Stimulated activated naive CD8-positive, alpha-beta T cell treated with anti-CD3 and anti-CD28 coated beads, Interleukin-15, Interleukin-2, amounts not matched to agents 100 ng/mL and 50 ng/mL, for 24 hours (primary cell): Measurements from ENCODE around the gene NTMT2.

ENCODE experiments used
- H3K27ac Mint-ChIP-seq: one replicate; pipeline ENCODE4 v1.8.0; 2021; ENCODE audit warnings: mild to moderate bottlenecking, mixed read lengths
- H3K27me3 Mint-ChIP-seq: one replicate; pipeline ENCODE4 v1.8.0; 2021; ENCODE audit warnings: mixed read lengths
- H3K36me3 Mint-ChIP-seq: one replicate; pipeline ENCODE4 v1.8.0; 2021; ENCODE audit warnings: low read depth, mixed read lengths
- H3K4me1 Mint-ChIP-seq: one replicate; pipeline ENCODE4 v1.8.0; 2021; ENCODE audit warnings: low read depth, mixed read lengths
- H3K4me3 Mint-ChIP-seq: one replicate; pipeline ENCODE4 v1.8.0; 2021; ENCODE audit warnings: mild to moderate bottlenecking, mixed read lengths
- H3K9me3 Mint-ChIP-seq: one replicate; pipeline ENCODE4 v1.8.0; 2021; ENCODE audit warnings: mixed read lengths

NTMT2 gene

DNA sequence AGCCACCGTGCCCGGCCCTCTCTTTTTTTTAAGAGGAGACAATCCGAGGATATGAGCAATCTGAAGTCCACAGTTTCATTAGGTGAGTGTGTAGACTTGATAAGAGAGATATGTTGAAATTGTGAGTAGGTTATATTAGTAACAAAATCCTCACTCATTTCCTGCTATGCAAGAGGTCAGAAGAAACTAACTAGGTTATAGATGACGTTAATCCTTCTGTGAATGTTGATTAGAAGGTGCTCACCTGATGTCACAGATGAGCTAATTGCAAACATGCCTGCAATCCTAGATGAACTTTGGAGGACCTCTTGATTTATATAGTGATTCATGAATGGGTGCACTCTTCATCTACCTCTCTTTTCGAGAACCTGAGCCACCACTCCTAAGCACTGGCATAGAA, 29.3 kb downstream of the NTMT2 start:
- Mint-ChIP-seq H3K9me3 (peaks cover 16% of the 10 kb centered on the region), H3K27me3 (no peaks in the 10 kb centered on the region), H3K4me3 (no peak overlapping the region), H3K36me3 (no peaks in the 10 kb centered on the region), H3K4me1 (no peaks in the 10 kb centered on the region), H3K27ac (no peak overlapping the region)

DNA sequence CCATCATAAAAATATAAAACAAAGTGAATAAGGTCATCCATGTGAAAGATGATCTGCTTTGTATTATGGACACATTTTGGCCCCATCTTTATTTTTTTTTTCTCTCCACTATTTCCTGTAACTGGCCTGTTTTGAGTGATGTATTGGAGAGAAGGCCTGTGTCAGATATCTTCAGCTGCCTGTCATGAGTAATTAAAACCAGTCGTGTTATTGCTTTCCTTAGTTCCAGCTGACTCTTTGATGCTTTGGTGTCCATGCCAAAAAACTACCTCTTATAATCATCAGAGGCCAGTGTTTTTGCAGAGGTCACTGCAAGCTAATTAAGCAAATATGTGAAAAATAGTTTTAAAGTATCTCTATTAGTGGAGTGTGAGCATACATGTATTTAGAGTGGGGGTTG, 29.7 kb downstream of the NTMT2 start:
- Mint-ChIP-seq H3K27me3 (no peaks in the 10 kb centered on the region), H3K27ac (no peak overlapping the region), H3K36me3 (no peaks in the 10 kb centered on the region), H3K4me1 (no peaks in the 10 kb centered on the region), H3K9me3 (peaks cover 14% of the 10 kb centered on the region), H3K4me3 (no peak overlapping the region)

DNA sequence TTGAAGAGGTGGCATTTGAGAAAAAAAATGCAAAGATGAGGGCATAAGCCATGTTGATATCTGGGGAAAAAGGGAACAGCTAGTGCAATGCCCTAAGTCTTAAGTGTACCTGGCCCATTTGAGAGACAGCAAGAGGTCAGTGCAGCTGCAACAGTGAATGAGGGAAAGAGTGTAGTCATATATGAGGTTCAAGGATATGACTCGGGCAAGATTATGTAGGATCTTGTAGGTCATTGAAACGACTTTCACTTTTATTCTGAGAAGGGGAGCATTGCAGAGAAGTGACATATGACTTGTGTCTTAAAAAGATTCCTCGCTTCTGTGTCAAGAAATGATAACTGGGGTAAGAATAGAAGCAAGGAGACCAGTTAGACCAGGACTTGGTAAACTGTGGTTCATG, 31.0 kb downstream of the NTMT2 start:
- Mint-ChIP-seq H3K4me3 (no peak overlapping the region), H3K27me3 (no peaks in the 10 kb centered on the region), H3K27ac (no peak overlapping the region), H3K9me3 (peaks cover 4% of the 10 kb centered on the region), H3K4me1 (no peaks in the 10 kb centered on the region), H3K36me3 (no peaks in the 10 kb centered on the region)

DNA sequence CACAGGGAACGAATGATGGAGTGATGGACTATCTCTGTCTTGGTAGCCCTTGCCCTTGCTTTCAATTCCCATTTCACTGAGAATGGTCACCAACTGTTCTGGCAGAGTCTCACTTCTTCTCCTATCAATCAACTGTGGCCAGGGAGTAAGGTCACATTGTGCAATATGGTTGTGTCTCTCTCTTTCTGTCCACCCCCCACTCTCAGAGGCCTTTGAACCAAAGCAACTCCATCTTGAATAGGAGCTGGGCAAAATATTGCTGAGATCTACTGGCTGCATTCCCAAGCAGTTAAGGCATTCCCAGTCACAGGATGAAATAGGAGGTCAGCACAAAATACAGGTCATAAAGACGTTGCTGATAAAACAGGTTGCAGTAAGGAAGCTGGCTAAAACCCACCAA, 36.7 kb downstream of the NTMT2 start:
- Mint-ChIP-seq H3K4me1 (no peaks in the 10 kb centered on the region), H3K4me3 (no peak overlapping the region), H3K27ac (no peak overlapping the region), H3K9me3 (no peaks in the 10 kb centered on the region), H3K27me3 (no peaks in the 10 kb centered on the region), H3K36me3 (no peaks in the 10 kb centered on the region)

DNA sequence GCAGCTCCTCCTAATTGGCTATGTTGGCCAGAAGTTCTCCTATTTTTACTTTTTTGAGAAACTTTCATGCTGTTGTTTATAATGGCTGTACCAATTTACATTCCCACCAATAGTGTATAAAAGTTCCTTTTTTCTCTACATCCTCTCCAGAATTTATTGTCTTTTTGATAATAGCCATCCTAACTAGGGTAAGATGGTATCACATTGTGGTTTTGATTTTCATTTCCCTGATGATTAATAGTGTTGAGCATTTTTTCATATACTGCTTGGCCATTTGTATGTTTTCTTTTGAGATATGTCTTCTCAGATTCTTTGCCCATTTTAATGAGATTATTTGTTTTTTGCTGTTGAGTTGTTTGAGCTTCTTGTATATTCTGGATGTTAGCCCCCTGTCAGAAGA, 46.8 kb downstream of the NTMT2 start:
- Mint-ChIP-seq H3K27ac (no peak overlapping the region), H3K4me1 (no peaks in the 10 kb centered on the region), H3K9me3 (peaks cover 19% of the 10 kb centered on the region), H3K36me3 (no peaks in the 10 kb centered on the region), H3K4me3 (no peak overlapping the region), H3K27me3 (peaks cover 23% of the 10 kb centered on the region)

DNA sequence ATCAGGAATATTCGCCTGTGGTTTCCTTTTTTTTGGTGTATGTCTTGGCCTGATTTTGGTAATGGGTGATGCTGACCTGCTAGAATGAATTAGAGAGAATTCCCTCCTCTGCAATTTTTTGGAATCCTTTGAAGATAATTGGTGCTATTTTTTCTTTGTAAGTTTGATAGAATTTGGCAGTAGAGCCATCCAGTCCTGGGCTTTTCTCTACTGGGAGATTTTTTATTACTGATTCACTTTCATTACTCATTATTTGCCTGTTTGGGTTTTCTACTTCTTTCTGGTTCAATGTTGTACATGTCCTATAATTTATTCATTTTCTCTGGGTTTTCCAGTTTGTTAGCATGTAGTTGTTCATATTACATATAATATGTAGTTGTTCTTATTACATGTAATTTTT, 48.7 kb downstream of the NTMT2 start:
- H3K4me1 Mint-ChIP-seq, result no peaks in the 10 kb centered on the region
- H3K27ac Mint-ChIP-seq, result no peak overlapping the region
- peaks cover 33% of the 10 kb centered on the region for H3K27me3 Mint-ChIP-seq
- peaks cover 15% of the 10 kb centered on the region for H3K9me3 Mint-ChIP-seq
- no peaks in the 10 kb centered on the region for H3K36me3 Mint-ChIP-seq
- H3K4me3 Mint-ChIP-seq, result no peak overlapping the region

DNA sequence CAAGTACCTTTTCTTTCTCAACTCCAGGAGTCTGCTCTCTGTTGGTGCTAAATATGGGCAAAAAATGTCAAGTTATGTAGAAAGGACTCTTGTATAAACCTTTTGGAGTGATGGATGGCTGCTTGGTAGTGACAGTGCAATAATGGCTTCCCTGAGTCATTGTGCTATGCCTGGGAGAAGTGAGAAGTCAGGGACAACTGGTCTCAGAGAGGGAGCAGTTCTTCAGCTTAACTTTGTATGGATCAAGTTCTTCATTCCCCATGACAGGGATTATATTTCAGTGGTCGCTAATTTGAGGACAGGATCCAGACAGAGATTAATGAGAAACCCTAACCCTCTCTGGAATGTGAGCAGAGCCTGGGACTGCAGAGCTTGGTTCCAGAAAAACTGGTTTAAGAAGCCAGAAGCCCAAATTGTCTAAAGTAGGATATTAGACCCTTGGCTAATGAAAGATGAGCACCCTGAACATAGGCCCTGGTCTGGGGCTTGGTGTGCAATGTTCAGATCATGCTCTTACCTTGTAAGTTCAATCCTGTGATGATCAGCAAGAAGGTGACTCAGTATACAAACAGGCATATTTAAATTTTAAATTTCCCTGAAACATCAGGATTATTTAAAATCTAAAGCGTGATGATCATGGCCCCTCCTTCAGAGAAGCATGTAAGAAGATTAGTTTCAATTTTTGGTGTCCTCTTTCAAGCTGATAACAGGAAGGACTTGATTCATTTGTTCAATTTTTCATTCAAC, 50.9 kb downstream of the NTMT2 start:
- peaks cover 33% of the 10 kb centered on the region for H3K27me3 Mint-ChIP-seq
- H3K4me3 Mint-ChIP-seq, result no peak overlapping the region
- H3K27ac Mint-ChIP-seq, result no peak overlapping the region
- no peaks in the 10 kb centered on the region for H3K9me3 Mint-ChIP-seq
- H3K36me3 Mint-ChIP-seq, result no peaks in the 10 kb centered on the region
- no peaks in the 10 kb centered on the region for H3K4me1 Mint-ChIP-seq

DNA sequence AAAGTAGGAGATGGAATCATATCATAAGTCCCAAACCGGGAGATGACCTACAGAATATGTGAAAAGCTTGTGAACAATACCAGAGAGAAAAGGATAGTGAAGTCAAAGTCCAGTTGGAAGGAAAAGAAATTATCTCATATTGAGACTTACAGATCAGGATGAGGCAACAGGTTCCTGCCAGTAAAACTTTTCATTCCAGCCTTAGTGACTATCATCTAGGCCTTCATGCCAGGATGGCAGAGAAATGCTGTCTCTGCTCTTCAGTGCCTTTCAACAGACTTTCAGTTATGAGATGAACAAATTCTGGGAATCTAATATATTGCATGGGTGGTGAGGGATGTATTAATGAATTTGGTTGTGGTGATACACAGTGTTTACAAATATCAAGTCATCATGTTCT, 52.3 kb downstream of the NTMT2 start:
- H3K4me1 Mint-ChIP-seq, result no peaks in the 10 kb centered on the region
- peaks cover 33% of the 10 kb centered on the region for H3K27me3 Mint-ChIP-seq
- no peak overlapping the region for H3K27ac Mint-ChIP-seq
- H3K36me3 Mint-ChIP-seq, result no peaks in the 10 kb centered on the region
- H3K4me3 Mint-ChIP-seq, result no peak overlapping the region
- H3K9me3 Mint-ChIP-seq, result no peaks in the 10 kb centered on the region

DNA sequence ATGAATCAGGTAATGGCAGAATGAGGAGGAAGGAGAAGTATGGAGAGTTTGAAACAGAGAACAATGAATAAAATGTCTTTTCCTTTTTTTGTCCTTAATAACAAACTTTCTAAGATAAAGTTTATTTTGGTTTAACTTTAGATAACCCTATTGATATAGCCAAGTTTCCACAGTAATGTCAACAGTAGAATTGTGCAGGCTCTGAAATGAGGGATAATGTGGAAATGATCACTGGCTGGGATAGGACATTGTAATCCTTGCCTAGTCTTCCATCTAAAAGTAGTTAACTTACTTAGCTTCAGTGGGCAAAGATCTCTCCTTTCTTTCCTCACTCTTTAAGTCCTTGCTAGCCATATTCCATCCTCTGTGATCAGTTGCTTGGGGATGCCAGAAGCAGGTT, 52.8 kb downstream of the NTMT2 start:
- Mint-ChIP-seq H3K27me3 (peaks cover 30% of the 10 kb centered on the region), H3K4me1 (no peaks in the 10 kb centered on the region), H3K4me3 (no peak overlapping the region), H3K9me3 (no peaks in the 10 kb centered on the region), H3K27ac (no peak overlapping the region), H3K36me3 (no peaks in the 10 kb centered on the region)

DNA sequence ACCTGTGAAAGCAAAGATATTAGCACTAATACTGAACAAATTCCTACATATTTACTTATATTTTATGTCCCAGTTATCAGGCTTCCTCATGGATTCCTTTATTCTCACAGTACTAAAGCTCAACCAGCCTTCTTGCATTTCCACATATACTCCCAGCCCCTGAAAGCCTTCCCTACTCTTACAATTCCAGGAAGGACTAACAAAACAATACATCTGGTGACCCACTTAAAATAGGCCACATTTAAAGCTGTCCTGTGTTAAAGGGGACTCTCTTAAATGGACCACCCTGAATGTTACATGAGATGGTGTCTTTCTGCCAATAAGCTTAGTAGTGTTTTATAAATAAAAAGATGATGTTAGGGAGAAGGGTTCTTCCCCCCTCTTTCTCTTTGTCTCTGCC, 54.4 kb downstream of the NTMT2 start:
- Mint-ChIP-seq H3K36me3 (no peaks in the 10 kb centered on the region), H3K9me3 (no peaks in the 10 kb centered on the region), H3K4me1 (no peaks in the 10 kb centered on the region), H3K4me3 (no peak overlapping the region), H3K27ac (no peak overlapping the region), H3K27me3 (peaks cover 26% of the 10 kb centered on the region)

DNA sequence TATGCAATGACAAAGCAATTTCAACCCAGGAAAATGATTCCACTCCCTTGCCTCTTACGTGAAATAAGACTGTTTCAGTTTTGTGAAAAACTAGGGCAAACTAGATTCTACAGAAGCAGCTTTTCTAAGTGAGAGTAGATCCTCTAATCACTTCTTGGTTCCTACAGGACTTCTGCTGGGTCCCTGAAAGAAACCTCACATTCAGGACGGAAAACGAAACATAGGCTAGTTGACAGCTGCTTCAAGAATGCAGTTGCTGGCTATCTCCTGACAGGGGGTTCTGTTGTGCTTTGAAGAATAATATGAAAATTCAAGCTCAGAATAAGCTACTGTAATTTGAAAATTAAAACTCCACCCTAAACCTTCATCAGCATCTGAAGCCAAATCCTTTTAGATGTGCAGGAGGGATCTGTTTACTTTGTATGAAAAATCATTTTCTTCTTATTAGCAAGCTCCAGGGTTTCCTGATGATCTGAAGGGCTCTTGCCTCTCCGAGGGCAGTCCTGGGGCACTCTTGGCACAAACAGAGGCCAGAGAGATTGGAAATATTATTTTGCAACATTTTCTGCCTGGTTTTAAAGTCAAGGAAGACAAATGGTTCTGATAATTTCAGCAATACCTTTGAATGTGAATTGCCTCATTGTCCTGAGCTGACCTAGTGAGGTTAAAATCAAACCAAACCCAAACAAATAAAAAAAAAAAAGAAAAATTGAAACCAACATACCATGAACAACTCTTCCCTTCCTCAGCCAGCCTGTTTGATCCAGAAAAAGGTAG, 55.0 kb downstream of the NTMT2 start:
- Mint-ChIP-seq H3K4me1 (no peaks in the 10 kb centered on the region), H3K27ac (no peak overlapping the region), H3K9me3 (no peaks in the 10 kb centered on the region), H3K4me3 (no peak overlapping the region), H3K27me3 (peaks cover 29% of the 10 kb centered on the region), H3K36me3 (no peaks in the 10 kb centered on the region)

DNA sequence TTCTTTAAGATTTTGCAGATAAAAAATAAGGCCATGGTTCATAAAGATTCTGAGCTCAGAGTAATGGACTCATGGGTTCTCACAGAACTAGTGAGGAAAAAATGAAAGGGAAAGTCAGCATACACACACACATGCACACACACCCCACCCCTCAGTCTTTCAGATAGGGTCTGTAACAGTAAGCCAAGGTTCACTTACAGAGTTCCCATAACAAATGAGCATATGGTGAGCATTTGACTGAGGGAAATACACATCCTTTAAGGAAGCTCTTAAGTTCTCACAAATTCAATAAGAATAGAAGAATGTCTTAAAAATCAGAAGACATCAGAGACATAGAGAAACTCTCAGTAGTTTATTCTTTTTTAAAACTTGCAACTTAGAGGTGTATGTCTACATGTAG, 57.9 kb downstream of the NTMT2 start:
- Mint-ChIP-seq H3K9me3 (peaks cover 7% of the 10 kb centered on the region), H3K4me1 (no peaks in the 10 kb centered on the region), H3K27me3 (peaks cover 20% of the 10 kb centered on the region), H3K4me3 (no peak overlapping the region), H3K36me3 (no peaks in the 10 kb centered on the region), H3K27ac (no peak overlapping the region)

DNA sequence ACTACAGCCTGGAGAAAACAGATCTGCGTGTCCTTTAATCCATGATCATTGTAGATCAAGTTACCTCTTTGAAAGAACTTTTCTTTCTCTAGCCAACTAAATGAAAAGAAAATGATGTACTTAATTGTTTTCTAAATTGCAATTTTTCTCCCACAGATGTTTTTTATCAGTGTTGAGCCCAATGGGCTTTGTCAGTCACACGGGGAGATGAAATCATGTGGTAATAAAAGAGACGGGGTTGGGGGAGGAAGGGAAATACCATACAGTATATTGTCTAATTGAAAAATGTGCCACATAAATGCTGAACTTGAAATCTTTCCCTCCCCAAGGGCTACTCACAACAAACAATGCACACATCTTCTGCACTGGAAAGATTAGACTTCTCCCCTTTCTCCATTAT, 58.4 kb downstream of the NTMT2 start:
- no peak overlapping the region for H3K27ac Mint-ChIP-seq
- H3K9me3 Mint-ChIP-seq, result peaks cover 7% of the 10 kb centered on the region
- H3K4me1 Mint-ChIP-seq, result no peaks in the 10 kb centered on the region
- H3K36me3 Mint-ChIP-seq, result no peaks in the 10 kb centered on the region
- no peak overlapping the region for H3K4me3 Mint-ChIP-seq
- H3K27me3 Mint-ChIP-seq, result peaks cover 19% of the 10 kb centered on the region

DNA sequence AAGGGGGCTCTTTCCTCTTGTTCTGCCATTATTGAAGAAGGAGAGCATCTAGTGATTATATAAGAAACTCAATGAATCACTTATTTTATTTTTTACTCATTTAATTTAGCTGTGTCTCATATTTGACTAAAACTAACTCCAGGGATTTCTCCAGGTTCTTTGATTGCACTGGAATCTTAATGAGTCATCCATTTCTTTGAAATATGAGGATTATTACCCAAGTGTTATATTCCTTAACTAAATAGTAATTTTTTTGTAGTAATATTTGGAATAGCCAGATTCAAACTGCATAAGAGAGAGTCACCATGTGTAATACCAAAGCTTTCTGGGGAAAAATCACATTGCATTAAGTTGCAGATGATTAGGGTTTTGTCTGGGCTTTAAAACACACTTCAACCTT, 59.5 kb downstream of the NTMT2 start:
- Mint-ChIP-seq H3K4me3 (no peak overlapping the region), H3K36me3 (no peaks in the 10 kb centered on the region), H3K27me3 (peaks cover 20% of the 10 kb centered on the region), H3K4me1 (no peaks in the 10 kb centered on the region), H3K9me3 (peaks cover 7% of the 10 kb centered on the region), H3K27ac (no peak overlapping the region)

DNA sequence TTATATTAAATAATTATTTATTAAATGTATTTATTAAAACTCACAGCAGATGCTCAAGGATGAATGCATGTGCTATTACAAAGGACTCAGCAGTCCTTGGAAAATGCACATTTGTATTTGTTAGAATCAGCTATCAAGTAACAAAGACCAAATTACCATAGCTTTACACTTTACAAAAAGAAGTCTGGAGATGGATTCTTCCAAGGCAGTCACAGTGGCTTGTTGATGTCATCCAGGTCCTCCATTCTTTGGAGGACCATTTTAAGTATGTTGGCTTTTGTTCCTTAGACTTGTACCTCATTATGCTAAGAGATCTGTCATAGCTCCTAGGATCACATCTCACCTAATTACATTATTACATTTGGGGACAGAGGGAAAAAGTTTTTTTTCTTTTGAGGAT, 63.4 kb downstream of the NTMT2 start:
- Mint-ChIP-seq H3K4me3 (no peak overlapping the region), H3K27ac (no peak overlapping the region), H3K27me3 (peaks cover 30% of the 10 kb centered on the region), H3K4me1 (no peaks in the 10 kb centered on the region), H3K36me3 (no peaks in the 10 kb centered on the region), H3K9me3 (peaks cover 7% of the 10 kb centered on the region)

DNA sequence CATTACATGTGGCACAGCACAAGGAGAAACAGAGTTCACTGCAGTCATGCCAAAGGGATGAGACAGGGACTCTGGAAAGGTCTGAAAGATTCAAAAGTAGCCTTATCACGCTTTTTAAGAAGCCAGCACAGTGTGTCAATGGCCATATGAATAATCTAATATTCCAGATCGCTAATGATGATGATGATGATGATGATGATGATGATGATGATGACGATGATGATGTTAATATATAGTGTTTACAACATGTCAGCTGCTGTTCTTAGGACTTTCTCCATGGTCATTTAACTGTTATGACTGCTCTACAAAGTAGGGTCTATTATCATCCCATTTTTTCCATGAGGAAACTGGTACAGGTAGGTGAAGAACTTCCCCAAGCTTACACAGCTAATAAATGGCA, 64.4 kb downstream of the NTMT2 start:
- Mint-ChIP-seq H3K36me3 (no peaks in the 10 kb centered on the region), H3K9me3 (peaks cover 7% of the 10 kb centered on the region), H3K27me3 (peaks cover 32% of the 10 kb centered on the region), H3K4me3 (no peak overlapping the region), H3K4me1 (no peaks in the 10 kb centered on the region), H3K27ac (no peak overlapping the region)
